NCI-H2196 treated with DMSO at 0.1 percent for 48 hours (cell line): ENCODE results near the gene PKP1.

Experiments used
- DNase-seq: peaks from one replicate; lab custom pipeline; 2025; ENCODE audit not compliant: unreplicated experiment; lab: John Stamatoyannopoulos, UW

PKP1 gene

DNA sequence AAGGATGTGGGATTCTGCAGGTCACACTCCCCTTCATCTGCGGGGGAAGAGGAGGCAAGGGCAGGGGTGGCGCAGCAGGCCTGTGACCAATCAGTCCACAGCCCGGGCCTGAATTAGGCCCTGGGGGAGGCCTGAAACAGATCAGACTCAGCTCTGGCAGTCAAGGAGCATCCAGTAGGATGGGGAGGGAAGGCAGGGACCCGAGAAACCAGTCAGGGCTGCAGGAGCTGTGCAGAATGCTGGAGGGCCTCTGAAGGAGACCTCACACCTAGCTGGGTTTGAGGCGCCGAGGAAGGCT, 81.5 kb downstream of the PKP1 start:
- no peak for DNase-seq

DNA sequence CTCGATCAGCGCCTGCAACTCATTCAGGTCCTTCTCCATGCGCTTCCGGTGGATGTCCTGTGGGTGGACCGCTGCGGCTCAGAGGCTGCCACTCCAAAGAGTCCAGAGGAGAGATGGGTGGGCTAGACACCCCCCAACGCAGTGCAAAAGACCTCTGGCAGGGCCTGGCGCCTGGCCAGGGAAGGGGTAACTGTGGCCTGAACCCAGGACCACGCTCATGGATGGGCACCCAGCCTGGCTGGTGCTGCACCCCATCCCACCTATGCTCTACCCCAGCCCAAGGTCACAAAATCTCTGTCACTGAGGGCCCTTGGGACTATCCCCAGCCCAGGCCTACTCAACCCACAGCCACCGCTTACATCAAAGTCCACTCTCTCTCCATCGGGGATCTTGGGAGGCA, 81.9 kb downstream of the PKP1 start:
- no peak for DNase-seq

DNA sequence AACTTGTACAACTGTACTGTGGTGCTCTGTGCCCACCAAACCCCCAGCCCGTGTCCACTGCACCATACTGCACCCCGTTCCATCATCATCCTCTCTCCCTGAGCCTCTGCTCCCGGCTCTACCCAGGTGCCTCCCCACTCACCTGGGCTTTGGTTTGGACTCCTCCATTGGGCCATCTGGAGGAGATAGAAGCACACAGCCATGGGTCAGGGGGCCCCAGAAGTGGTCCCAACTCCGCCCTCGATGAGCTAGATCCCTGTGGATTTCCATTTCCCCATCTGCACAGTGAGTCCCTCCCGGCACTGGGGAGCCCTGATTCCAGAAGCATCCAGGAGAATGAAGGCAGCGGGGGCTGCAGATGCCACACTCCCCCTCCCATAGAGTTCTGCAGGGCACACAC, 83.4 kb downstream of the PKP1 start:
- DNase-seq, result no peak

DNA sequence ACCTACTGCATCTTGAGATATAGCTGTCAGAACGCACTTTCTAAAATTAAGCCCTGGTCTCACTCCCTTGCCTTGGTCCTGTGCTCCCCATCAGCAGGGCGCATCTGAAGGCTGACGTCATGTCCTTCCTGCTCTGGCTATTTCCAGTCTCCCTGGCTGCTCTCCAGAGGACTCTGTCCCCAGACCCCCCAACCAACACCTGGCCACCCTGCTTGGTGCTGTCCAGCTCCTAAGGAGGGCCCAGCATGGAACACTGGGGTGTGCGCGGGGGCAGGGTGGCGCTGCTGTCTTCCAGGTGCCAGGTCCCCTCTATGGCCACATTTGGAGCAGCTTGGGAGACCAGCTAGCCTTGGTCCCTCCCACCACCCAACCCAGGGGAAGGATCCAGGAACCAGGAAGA, 85.9 kb downstream of the PKP1 start:
- no peak for DNase-seq

DNA sequence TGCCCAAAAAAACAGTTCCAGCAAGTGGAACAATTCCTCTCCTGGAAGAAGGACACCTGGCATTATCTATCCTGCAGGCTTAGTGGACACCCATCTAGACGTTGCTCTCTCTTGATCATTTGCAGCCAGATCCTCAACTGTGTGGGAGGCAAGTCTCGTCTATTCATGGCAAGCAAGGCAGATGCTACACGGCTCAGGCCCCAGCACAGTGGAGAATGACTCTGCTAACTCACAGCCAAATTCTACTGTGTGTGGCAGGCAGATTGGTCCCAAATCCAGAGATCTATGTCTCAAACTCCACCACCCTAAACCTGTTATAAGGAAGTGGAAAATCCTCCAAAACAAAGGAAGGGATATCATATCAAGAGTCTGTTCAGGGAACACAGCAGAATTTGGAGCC, 87.2 kb downstream of the PKP1 start:
- DNase-seq, result no peak

DNA sequence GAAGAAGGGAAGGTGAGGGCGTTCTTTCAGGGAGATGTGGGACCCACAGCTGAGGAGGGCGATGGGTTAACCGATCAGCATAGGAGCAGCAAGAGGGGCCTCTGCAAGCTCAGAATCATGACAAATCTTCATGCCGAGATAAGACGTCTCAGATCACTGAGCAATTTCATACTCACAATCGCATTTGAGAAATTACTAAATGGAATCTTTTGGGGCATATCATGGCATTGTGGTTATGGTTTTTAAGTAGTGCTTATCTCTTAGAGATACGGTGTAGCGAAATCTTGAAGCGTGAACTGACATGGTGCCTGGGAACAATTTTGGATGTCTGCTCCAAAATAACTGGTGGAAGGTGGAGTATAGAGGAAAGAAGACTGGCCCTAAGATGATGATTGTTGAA, 88.0 kb downstream of the PKP1 start:
- DNase-seq, result no peak

DNA sequence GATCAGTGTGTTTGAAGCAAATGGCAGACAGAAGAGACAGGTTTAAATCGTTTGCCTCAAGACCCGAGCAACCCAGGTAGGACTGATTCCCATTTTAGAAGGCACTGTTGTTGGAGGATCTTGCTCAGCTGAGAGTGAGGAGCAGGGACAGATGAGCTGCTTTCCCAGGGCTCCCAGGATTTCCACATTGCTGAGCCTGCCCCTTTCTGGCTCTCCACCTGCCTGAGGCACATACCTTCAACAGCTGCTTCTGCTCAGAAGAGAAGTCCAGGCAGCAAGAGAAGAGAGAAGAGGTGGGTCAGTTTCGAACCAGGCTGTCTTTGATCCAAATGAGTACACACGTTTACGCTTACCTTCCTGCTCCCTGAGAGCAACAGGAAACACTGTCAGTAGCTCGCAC, 88.5 kb downstream of the PKP1 start:
- no peak for DNase-seq

DNA sequence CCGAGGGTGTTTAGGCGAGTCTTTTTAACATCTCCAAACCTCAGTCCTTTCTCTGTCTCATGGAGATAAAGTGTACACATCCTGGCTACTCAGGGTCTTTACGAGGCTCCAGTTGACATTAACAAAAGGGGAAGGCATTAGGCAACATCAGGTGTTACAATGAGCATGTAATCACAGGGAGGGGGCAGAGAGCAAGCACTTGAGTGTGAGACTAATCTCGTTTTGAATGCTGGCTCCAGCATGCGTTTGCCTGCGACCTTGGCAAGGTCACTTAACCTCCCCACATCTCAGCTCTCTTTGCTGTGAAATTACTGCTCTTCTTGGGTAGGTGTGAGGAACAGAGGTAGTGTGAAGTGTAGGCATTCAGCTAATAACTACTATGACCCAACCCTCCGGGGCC, 91.1 kb downstream of the PKP1 start:
- DNase-seq, result no peak

DNA sequence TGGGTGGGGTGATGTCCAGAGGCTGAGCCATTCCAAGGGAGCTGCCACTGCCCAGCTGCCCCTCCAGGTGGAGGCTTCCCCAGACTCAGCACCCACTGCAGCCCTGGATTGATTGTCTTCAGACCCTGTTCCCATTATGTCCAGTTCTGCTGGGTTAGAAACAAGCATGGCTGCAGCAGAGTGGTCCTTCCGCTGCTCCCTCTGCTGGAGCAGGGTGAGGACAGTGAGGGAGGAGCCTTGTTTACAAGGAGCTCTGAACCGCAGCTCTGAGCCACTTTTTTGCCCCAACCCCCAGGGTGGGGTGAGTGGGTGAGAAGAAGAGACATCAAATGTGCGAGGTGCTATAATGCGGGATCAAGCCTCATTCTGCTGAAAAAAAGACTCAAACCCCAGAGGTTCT, 91.9 kb downstream of the PKP1 start:
- no peak for DNase-seq

DNA sequence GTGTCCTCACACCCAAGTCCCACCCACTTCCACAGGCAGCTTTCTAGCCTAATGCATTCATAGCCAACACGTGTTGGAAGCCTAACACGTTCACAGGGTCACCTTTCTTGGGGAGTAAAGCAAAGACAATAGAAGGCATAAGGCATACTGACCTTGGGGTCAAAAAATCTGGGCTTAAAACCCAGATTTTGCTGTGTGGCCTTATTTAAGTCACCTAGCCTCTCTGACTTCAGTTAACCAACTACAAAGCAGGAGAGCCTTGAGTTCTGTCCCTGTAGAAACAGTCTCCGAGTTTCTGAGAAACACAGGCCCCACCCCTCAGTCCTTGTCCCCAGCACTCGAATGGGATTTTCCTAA, 92.8 kb downstream of the PKP1 start:
- no peak for DNase-seq

DNA sequence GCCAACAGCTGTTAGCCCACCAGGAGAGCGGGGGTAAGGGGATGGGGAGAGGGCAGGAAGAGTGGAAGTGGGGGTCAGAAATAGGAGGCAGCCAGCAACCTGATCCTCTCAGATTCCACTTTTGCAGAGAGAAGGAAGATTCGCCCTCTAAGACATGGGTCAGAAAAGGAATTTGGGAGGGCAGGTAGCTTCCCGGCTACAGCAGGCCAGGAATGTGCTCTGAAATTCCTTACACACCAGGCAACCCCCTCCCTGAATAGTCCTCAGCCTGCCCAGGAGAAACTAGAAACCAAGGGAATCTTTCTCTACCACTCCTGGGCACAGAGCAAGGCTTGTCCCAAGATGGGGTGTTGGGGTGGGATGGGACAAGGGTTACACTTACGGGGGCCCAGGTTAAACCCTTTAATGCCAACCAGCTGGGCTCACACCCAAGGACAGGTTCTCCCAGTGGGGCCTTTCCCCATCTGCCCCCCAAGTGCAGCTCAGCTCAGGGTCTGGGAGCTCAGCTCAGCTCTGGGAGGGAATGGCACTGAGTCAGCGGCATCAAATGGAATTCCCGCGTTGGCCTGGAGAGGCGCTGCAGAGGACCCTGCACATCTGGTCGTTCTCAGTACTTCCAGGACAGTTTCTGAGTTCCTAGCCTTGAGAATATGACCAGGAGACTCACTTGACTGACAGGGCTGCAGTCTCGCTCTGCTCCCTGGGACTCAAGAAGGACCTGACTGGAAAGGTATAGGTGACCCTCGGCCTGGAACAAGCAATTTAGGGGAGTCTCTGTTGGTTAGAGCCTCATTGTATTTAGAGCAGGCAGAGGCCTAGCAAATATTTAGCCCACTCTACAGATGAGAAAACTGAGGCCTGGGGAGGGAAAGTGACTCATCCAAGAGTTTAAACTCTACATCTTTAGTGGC, 93.4 kb downstream of the PKP1 start:
- DNase-seq, result no peak

DNA sequence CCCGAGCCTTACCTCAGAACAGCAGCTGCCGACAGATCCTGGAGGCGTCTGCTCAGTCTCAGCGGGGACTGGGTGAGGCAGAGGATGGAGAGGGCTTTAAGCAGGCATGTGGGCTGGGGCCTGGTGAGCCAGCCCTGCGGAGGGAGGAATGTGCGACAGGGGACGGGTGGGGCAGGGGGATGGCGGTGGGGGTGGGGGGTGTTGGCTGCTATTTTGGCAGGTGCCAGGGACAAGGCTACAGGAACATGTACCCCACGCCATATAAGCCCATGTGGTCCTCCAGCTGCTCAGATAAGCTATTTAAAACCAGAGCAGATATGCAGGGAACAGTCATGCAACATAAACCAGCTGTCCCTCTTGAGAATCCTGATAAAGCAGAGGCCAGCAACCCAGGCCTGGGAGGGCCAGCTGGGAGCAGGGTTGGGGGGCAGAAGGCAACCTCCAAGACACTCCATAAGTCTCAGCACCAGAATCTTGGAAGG, 94.3 kb downstream of the PKP1 start, which contains the start of gene TNNT2:
TSS of gene TNNT2 (minus strand) at position 70 of the 482 bp plus-strand sequence. CDS start 4,426 bp downstream, outside the sequence.
- no peak for DNase-seq

DNA sequence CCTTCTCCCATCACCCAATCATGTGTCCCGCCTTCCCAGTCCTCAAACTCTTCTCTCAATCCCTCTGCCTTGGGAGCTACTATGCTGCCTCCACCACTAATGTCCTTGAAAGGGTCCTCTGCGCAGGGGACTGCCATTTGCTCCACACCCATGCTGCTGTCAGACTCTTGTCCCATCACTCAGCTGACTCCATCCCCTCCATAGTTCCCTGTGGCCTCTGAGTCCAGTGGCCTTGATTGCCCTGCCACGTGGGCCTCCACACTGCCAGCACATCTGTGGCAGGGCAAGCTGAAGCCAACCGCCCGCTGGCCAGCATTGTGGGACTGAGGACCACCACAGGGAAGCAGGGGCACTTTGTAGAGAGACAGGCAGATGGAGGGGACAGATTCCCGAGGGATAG, 95.5 kb downstream of the PKP1 start:
- DNase-seq, result no peak

DNA sequence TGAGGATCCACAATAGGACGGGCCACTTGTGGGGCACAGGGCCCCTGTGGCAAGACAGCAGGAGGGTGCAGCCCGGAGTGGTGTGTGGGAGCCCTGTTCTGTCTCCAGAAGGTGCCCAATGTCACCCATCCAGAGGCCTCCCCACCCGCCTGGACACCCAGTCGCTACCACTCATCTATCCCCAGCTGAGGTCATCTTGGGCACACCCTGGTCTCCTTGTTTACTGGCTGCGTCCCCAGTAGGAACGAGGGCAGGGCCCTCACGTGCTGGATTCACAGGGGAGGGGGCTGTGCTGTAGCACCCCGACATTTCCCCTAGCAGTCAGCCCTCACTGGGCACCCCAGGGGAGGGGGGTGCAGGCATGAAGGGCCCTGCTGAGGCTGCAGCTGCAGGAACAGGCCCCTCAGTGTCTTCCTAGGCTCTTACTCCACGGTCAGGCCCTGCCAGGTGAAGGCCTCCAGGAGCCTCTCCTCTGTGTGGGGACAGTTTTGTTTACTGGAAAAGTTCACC, 96.5 kb downstream of the PKP1 start:
- DNase-seq, result no peak

DNA sequence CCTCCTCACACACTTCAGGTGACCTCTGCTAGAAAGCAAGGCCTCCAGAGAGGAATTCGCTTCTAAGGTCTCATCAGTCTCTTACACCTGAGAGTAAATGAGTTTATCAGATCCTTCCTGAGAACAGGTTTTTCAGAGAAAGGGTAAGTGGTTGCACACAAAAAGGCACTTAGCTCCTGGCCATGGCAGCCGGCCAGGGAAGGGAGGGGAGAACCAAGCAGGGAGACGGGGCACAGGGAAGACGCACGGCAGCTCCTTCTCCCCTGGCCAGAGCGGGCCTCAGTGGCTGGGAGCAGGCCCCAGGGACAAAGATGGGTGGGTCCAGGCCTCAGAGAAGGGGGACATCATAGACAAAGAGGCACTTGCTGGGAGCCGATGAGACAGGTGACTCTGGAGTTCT, 97.8 kb downstream of the PKP1 start:
- peak; percentile 54 for DNase-seq
